ENCODE data around the gene LRRC70. TPM values are rescaled to one million over a fixed set of nuclear protein-coding genes. Genes with fewer than 3 reads are reported as not detected.

The LRRC70 gene
- total and polyA plus RNA-seq, 2 experiments from 2014 or later = 1.2 to 3.0 TPM

DNA sequence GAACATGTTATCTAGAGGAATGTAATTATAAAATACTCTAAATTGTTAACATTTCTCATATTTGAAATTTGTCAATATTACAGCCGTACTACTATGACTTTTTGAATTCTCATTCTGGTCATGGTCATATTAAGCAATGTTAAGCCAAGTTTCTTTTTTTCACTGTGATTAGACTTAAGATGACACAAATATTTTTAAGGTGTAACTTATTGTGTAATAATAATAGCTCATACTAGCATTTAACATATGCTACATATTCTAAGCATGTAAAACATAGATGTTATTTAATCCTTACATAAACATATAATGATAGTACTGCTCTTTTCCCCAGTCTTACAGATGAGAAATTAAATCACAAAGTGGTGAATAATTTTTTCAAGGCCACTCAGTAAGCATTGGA is 35.9 kb upstream of the LRRC70 start:
- WGBS (ENCODE audit: low lambda C conversion rate, missing lambda C conversion rate) = 92% methylated on average over 1 of the region's 1 CpG
- Histone ChIP-seq H3K9me3 (ENCODE audit: low read depth) (no peaks in the 10 kb centered on the region), H3K4me3 (no peak overlapping the region), H2AFZ (no peak overlapping the region), H3K27me3 (no peaks in the 10 kb centered on the region), H3K9me2 (replicated peaks; ENCODE audit: insufficient read depth) (no peaks in the 10 kb centered on the region), H3K36me3 (replicated peaks; ENCODE audit: insufficient read depth, low read depth) (no peaks in the 10 kb centered on the region), H3K27ac (no peak overlapping the region), H3K4me2 (no peak overlapping the region), H3K4me1 (ENCODE audit: insufficient read depth) (no peaks in the 10 kb centered on the region), H3K79me2 (no peaks in the 10 kb centered on the region), H4K20me1 (ENCODE audit: insufficient read depth, poor library complexity, severe bottlenecking) (no peaks in the 10 kb centered on the region)
- TF ChIP-seq, protein P1, sequence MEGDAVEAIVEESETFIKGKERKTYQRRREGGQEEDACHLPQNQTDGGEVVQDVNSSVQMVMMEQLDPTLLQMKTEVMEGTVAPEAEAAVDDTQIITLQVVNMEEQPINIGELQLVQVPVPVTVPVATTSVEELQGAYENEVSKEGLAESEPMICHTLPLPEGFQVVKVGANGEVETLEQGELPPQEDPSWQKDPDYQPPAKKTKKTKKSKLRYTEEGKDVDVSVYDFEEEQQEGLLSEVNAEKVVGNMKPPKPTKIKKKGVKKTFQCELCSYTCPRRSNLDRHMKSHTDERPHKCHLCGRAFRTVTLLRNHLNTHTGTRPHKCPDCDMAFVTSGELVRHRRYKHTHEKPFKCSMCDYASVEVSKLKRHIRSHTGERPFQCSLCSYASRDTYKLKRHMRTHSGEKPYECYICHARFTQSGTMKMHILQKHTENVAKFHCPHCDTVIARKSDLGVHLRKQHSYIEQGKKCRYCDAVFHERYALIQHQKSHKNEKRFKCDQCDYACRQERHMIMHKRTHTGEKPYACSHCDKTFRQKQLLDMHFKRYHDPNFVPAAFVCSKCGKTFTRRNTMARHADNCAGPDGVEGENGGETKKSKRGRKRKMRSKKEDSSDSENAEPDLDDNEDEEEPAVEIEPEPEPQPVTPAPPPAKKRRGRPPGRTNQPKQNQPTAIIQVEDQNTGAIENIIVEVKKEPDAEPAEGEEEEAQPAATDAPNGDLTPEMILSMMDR (IDR thresholded peaks at IDR 0.05; ENCODE audit: poor library complexity) = no peak
- TF ChIP-seq EZH2 (IDR thresholded peaks at IDR 0.05; ENCODE audit: borderline replicate concordance) (no peak), EZH2phosphoT487 (IDR thresholded peaks at IDR 0.05; ENCODE audit: low read depth, severe bottlenecking, unreplicated experiment) (no peak)
- DNase-seq (ENCODE audit: low spot score) = no peak

DNA sequence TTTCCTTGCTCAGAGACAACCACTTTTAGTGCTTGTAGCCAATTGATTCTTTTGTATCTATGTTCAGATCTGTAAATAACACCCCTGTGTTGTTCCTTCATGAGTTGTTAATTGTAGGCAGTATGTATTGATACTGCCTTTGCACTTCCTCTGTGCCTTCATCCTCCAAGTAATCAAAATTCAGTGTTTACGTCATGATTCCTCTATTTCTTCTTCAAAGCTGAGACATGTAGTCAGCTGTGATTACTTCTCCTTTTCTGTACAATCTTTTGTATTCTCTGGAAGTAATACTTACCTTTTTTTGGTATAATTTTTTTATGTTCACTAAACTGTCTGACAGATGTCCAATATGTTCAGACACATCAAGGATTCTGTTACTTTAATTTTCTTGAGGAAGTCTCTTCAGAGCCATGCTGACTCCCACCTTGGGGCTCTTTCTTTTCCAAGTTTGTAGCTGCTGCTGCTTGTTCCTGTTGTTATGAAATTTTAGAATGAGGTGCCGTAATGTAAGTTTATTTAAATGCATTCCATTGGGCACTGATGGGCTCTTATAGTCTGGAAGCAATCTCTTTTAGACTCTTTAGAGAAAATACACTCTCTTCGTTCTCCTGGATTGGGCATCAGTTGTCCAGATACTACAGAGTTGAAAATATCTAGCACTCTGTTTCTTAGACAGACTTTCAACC is 30.5 kb upstream of the LRRC70 start:
- H3K27me3 ChIP-seq = no peaks in the 10 kb centered on the region
- H3K9me2 ChIP-seq (replicated peaks; ENCODE audit: insufficient read depth) = no peaks in the 10 kb centered on the region
- H3K4me1 ChIP-seq (ENCODE audit: insufficient read depth) = peaks cover 4% of the 10 kb centered on the region
- no peaks in the 10 kb centered on the region for H4K20me1 ChIP-seq (ENCODE audit: insufficient read depth, poor library complexity, severe bottlenecking)
- no peak for TF ChIP-seq EZH2phosphoT487 (IDR thresholded peaks at IDR 0.05; ENCODE audit: low read depth, severe bottlenecking, unreplicated experiment)
- TF ChIP-seq EZH2 (IDR thresholded peaks at IDR 0.05; ENCODE audit: borderline replicate concordance) = no peak
- TF ChIP-seq, protein P1 (IDR thresholded peaks at IDR 0.05; ENCODE audit: poor library complexity) = no peak
- H3K79me2 ChIP-seq = no peaks in the 10 kb centered on the region
- no peak overlapping the region for H3K4me2 ChIP-seq
- no peak for DNase-seq (ENCODE audit: low spot score)
- no peak overlapping the region for H3K27ac ChIP-seq
- no peak overlapping the region for H3K4me3 ChIP-seq
- H2AFZ ChIP-seq = no peak overlapping the region
- WGBS (ENCODE audit: low lambda C conversion rate, missing lambda C conversion rate) = 70% methylated on average over 3 of the region's 3 CpGs
- H3K9me3 ChIP-seq (ENCODE audit: low read depth) = no peaks in the 10 kb centered on the region
- H3K36me3 ChIP-seq (replicated peaks; ENCODE audit: insufficient read depth, low read depth) = no peaks in the 10 kb centered on the region

DNA sequence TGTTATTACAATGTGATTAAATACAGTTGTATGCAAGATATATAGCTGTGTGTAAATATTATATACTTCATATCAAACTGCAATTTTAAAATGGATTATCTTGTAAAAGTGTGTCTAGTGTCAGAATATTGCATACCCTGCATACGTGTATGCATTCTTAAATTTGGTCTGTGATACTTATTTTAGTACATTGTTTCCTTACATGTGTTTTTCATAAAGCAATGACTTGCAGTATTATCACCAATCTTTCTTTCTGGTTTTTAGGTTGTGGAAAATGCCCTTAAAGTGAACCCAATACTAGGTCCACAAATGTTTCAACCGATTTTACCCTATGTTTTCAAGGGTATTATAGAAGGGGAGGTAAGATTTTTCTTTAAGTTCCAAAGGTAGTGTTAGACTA is 28.5 kb upstream of the LRRC70 start:
- Histone ChIP-seq H3K4me3 (no peak overlapping the region), H3K9me3 (ENCODE audit: low read depth) (no peaks in the 10 kb centered on the region), H3K27ac (no peak overlapping the region), H4K20me1 (ENCODE audit: insufficient read depth, poor library complexity, severe bottlenecking) (no peaks in the 10 kb centered on the region), H3K79me2 (no peaks in the 10 kb centered on the region), H2AFZ (no peak overlapping the region), H3K9me2 (replicated peaks; ENCODE audit: insufficient read depth) (no peaks in the 10 kb centered on the region), H3K36me3 (replicated peaks; ENCODE audit: insufficient read depth, low read depth) (no peaks in the 10 kb centered on the region), H3K27me3 (no peaks in the 10 kb centered on the region), H3K4me1 (ENCODE audit: insufficient read depth) (peaks cover 4% of the 10 kb centered on the region), H3K4me2 (no peak overlapping the region)
- TF ChIP-seq EZH2 (IDR thresholded peaks at IDR 0.05; ENCODE audit: borderline replicate concordance) (no peak), EZH2phosphoT487 (IDR thresholded peaks at IDR 0.05; ENCODE audit: low read depth, severe bottlenecking, unreplicated experiment) (no peak)
- TF ChIP-seq, protein P1 (IDR thresholded peaks at IDR 0.05; ENCODE audit: poor library complexity) = no peak
- no peak for DNase-seq (ENCODE audit: low spot score)
- WGBS (ENCODE audit: low lambda C conversion rate, missing lambda C conversion rate) = 76% methylated on average over 2 of the region's 2 CpGs
